AG04449 (cell line): Measurements from ENCODE around the gene TMEM51.

Experiments
- CTCF ChIA-PET: fragments of 350-600 bp; formaldehyde crosslinking; extraction: SDS; loops from one replicate; lab custom pipeline; 2021; ENCODE audit warnings: antibody characterized with exemption; lab: Yijun Ruan, JAX
- POLR2A ChIA-PET: fragments of 400-600, 350-600 bp; formaldehyde crosslinking; extraction: SDS; loops from one replicate; lab custom pipeline; 2020; ENCODE audit warnings: antibody characterized with exemption, inconsistent platforms; lab: Yijun Ruan, JAX
- DNase-seq: peaks from one replicate; pipeline ENCODE4 v3.0.0-alpha.2; 2010; ENCODE audit warnings: low read depth, low spot score
- H3K4me3 ChIP-seq: 2 replicates; pipeline ENCODE4 v1.5.1; 2011; ENCODE audit warnings: low read depth, mild to moderate bottlenecking, control low read depth, low read length
- TF ChIP-seq, protein P1 (sequence below): IDR thresholded peaks from one replicate; pipeline ENCODE4 v1.5.1; 2011; ENCODE audit warnings: mild to moderate bottlenecking, moderate library complexity, low read length, control low read depth, inconsistent platforms; ENCODE audit not compliant: insufficient read depth; ENCODE audit errors: missing control alignments

TMEM51 gene

GRCh38 chr1:15107911-15108310, 45.6 kb upstream of the TMEM51 start:
- POLR2A ChIA-PET = interaction anchor here (0.6 kb wide), 1 partner anchor 349 kb away, joined by 4 read pairs; no protein-coding TSS in a partner anchor
- H3K4me3 ChIP-seq = no peak overlapping the region
- CTCF ChIA-PET = interaction anchor here (0.7 to 1.8 kb wide), 4 partner anchors 9 to 169 kb away, joined by 3 to 6 read pairs (median 4); no protein-coding TSS in a partner anchor
- TF ChIP-seq, protein P1, sequence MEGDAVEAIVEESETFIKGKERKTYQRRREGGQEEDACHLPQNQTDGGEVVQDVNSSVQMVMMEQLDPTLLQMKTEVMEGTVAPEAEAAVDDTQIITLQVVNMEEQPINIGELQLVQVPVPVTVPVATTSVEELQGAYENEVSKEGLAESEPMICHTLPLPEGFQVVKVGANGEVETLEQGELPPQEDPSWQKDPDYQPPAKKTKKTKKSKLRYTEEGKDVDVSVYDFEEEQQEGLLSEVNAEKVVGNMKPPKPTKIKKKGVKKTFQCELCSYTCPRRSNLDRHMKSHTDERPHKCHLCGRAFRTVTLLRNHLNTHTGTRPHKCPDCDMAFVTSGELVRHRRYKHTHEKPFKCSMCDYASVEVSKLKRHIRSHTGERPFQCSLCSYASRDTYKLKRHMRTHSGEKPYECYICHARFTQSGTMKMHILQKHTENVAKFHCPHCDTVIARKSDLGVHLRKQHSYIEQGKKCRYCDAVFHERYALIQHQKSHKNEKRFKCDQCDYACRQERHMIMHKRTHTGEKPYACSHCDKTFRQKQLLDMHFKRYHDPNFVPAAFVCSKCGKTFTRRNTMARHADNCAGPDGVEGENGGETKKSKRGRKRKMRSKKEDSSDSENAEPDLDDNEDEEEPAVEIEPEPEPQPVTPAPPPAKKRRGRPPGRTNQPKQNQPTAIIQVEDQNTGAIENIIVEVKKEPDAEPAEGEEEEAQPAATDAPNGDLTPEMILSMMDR = no peak
- no peak for DNase-seq

DNA sequence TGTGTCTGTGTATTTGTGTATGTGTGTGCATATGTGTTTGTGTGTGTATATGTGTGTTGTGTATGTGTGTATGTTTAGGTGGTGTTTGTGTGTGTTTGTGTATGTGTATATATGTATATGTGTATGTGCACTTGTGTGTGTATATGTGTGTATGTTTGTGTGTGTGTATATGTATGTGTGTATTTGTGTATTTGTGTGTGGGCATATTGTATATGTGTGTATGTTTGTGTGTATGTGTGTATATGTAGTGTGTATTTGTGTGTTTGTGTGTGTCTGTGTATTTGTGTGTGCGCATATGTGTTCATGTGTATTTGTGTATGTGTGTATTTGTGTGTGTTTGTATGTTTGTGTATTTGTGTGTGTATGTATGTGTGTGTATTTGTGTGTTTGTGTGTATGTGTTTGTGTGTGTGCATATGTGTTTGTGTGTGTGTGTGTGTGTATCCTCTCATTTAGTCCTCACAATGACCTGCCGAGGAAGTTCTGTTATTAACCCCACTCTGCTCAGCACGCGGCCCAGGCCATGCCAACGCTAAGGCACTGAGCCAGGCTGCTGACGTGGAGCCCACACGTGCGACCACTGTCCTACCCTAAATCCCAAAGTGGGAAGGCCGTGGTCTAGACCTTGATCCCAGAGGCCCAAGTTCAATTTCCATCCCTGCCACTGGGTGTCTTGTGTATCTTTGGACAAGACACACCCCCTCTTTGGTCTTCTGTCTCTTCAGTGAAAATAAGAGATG, 43.2 kb upstream of the TMEM51 start:
- ChIA-PET POLR2A (no interaction called here), CTCF (interaction anchor here (0.8 to 3.2 kb wide), 3 partner anchors 9 to 19 kb away, joined by 3 to 18 read pairs (median 16); no protein-coding TSS in a partner anchor)
- TF ChIP-seq, protein P1 = no peak
- DNase-seq = no peak
- no peak overlapping the region for H3K4me3 ChIP-seq

GRCh38 chr1:15110867-15111230, 42.7 kb upstream of the TMEM51 start:
- no peak for DNase-seq
- ChIA-PET CTCF (interaction anchor here (0.8 to 3.2 kb wide), 4 partner anchors 8 to 18 kb away, joined by 3 to 18 read pairs (median 11); no protein-coding TSS in a partner anchor), POLR2A (no interaction called here)

GRCh38 chr1:15113146-15113545, 40.4 kb upstream of the TMEM51 start:
- CTCF ChIA-PET = interaction anchor here (2.9 to 3.2 kb wide), 2 partner anchors 14 to 16 kb away, joined by 16 to 18 read pairs; no protein-coding TSS in a partner anchor
- DNase-seq = no peak
- H3K4me3 ChIP-seq = no peak overlapping the region
- POLR2A ChIA-PET = no interaction called here
- TF ChIP-seq, protein P1 = no peak

More at GRCh38 chr1:15110867-15111230, 42.7 kb upstream of the TMEM51 start:
- no peak overlapping the region for H3K4me3 ChIP-seq
- TF ChIP-seq, protein P1 = no peak

GRCh38 chr1:15114884-15115283, 38.7 kb upstream of the TMEM51 start:
- TF ChIP-seq, protein P1 = no peak
- H3K4me3 ChIP-seq = no peak overlapping the region
- ChIA-PET POLR2A (no interaction called here), CTCF (interaction anchor here (0.8 to 4.5 kb wide), 2 partner anchors 14 to 68 kb away, joined by 3 to 25 read pairs; no protein-coding TSS in a partner anchor)
- DNase-seq = no peak
